ENCODE data around the gene KRT85.
"Not testable (repeated sequence)": the region's sequence is repeated elsewhere in the genome, so short reads cannot be mapped to it uniquely, and the experiment has no call there.

KRT85 gene

DNA sequence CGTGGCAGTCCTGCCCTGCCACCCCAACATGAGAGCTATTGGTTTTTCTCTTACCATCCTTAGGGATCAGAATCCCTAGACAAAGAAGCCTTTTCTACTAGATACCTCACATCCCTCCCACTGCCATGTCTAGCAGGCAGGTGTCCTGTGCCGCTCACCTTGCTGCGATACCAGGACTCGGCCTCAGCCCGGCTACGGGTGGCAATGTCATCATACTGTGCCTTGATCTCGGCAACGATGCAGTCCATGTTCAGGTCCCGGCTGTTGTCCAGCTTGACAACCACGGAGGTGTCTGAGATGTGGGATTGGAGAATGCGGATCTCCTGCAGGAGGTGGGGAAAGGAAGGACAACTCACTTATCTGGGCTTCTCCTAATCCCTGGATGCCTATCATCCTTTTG, 50.6 kb downstream of the KRT85 start:
- DNase-seq: peak in 1 of 42 donors; percentile 20
- intact Hi-C loops (cut with DNase I): no loop called here

DNA sequence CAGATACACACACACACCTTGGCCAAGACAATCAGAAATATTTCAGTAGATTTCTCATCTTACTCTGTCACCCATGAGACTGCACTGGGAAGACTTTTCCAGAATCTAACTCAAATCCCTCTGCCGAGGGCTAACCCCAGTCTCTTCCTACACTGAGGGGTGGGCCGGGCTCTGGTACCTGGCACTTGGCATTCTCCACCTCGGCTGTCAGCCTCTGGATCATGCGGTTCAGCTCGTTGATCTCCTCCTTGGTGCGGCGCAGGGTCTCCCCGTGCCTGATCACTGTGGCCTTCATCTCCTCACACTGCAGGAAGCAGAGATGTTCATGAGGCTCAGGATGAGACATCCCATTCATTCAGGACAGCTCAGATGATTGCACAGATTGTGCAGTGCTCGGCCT, 51.0 kb downstream of the KRT85 start:
- DNase-seq: peak in 1 of 42 donors; percentile 18
- intact Hi-C loops (cut with DNase I): no loop called here

GRCh38 chr12:52315721-52316120, 51.6 kb downstream of the KRT85 start:
- DNase-seq; intact Hi-C loops (cut with DNase I): not testable (repeated sequence)

- no peak for DNase-seq
- intact Hi-C loops (cut with DNase I): no loop called here
Observed at GRCh38 chr12:52314511-52314910, 52.8 kb downstream of the KRT85 start.

- DNase-seq: peak in 1 of 42 donors; percentile 26
- intact Hi-C loops (cut with DNase I): no loop called here
Observed at GRCh38 chr12:52313926-52314325, 53.4 kb downstream of the KRT85 start.

DNA sequence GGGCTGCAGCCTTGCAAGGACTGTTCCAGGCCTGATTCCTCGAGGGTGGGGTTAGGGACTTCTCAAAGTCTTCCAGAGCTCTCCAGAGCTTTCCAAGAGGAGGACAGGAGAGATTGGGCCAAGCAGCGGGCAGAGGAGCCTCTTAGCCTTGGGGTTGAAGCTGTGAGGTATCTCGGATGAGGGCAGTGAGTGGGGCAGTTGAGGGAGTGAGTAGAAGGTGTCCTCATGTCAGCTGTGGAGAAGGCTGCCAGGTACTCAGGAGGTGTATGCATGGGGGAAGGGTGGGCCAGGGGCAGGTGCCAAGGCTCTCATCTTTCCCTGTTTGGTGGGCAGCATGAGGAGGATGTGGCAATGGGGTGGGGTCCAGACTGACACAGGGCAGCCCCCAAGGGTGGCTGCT, 53.8 kb downstream of the KRT85 start:
- intact Hi-C loops (cut with DNase I): no loop called here
- DNase-seq: no peak

DNA sequence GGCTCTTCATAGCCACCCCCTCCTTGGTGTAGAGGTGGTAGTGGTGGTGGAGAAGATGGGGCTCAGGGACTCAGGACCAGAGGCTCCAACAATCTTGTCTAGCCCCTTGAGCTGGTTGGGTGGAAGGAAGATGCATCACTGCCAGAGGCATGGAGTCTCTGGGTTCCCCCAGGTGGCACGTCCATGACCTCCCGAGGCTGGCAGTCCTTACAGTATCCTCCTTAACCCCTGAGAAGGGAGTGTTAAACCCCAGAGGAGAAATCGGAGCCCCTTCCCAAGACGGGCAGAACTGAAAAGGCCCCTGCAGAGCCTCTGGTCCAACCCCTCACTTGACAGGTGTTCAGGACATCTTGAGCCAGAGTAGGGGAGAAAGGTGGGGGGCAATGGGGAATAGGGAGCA, 55.2 kb downstream of the KRT85 start:
- peak in 1 of 42 donors; percentile 3 for DNase-seq
- intact Hi-C loops (cut with DNase I): no loop called here

GRCh38 chr12:52311285-52311648, 56.0 kb downstream of the KRT85 start:
- intact Hi-C loops (cut with DNase I): no loop called here
- DNase-seq: peak in 3 of 42 donors; percentile 2 to 41 (median 35)

DNA sequence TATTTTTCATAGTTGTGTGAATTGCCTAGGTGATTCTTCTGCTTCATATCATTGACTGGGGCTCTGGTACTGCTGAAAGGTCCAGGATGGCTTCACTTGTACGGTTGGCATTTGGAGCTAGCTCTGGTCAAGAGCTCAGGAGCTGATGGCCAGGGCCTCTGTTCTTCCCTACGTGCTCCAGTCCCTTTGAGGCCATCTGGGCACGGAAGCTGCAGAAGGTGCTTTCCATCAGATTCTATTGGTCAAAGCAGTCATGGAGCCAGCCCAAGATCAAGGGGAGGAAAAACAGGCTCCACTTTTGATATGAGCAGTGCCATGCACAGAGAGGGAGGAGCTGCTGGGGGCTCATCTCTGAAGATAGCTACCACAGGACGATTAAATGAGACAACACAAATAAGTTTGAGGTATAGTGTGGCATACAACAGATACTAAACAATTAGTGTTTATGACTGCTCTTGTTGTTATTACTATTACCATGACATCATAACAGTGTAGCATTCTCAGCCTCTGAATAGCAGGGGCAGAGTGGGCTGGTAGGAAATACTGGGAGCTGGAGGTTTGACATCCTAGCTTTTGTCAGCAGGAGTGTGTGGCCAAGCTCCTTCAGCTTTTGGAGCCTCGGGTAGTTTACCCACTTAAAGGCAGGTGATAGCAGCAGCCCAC, 56.5 kb downstream of the KRT85 start:
- DNase-seq: peak in 2 of 42 donors; percentile 5 to 8
- intact Hi-C loops (cut with DNase I): no loop called here
